ENCODE measurements around the gene ARAP1.
"Not testable (repeated sequence)": the region's sequence is repeated elsewhere in the genome, so short reads cannot be mapped to it uniquely, and the experiment has no call there.

GRCh38 chr11:72791228-72791627 is 39.0 kb upstream of the ARAP1 start:
- TF ChIP-seq CTCF (conservative IDR thresholded peaks at IDR 0.05 in 1 of 2, IDR thresholded peaks at IDR 0.05 in 1 of 2; ENCODE audit: low read depth in 1 of 2, low read length in 2 of 2); EZH2 (IDR thresholded peaks at IDR 0.05; ENCODE audit: low read length, missing control alignments): not testable (repeated sequence)
